NCI-H2196 treated with DMSO at 0.1 percent for 48 hours (cell line): Measurements from ENCODE around the gene LACTB.

Experiments used
- DNase-seq: peaks from one replicate; lab custom pipeline; 2025; ENCODE audit not compliant: unreplicated experiment; lab: John Stamatoyannopoulos, UW

The LACTB gene

GRCh38 chr15:63121382-63122001, at the start of gene LACTB:
TSS of gene LACTB (plus strand) at chr15:63121861. CDS start at chr15:63121872, 11 bp downstream.
- peak; percentile 69 for DNase-seq

- no peak for DNase-seq
Observed at GRCh38 chr15:63072023-63072650, 49.5 kb upstream of the LACTB start.

GRCh38 chr15:63072809-63073277, 48.8 kb upstream of the LACTB start:
- no peak for DNase-seq

- DNase-seq: no peak
Observed at GRCh38 chr15:63073497-63074172, 48.0 kb upstream of the LACTB start.

- no peak for DNase-seq
Observed at GRCh38 chr15:63075015-63075983, 46.4 kb upstream of the LACTB start.

- no peak for DNase-seq
Observed at GRCh38 chr15:63075984-63076713, 45.5 kb upstream of the LACTB start.

GRCh38 chr15:63076714-63077046, 45.0 kb upstream of the LACTB start:
- no peak for DNase-seq

- DNase-seq: no peak
Observed at GRCh38 chr15:63077952-63078351, 43.7 kb upstream of the LACTB start.

GRCh38 chr15:63079947-63080626, 41.6 kb upstream of the LACTB start:
- DNase-seq: no peak

- no peak for DNase-seq
Observed at GRCh38 chr15:63080634-63081250, 40.9 kb upstream of the LACTB start.

- no peak for DNase-seq
Observed at GRCh38 chr15:63082366-63082765, 39.3 kb upstream of the LACTB start.

GRCh38 chr15:63083044-63083443, 38.6 kb upstream of the LACTB start:
- DNase-seq: no peak

- no peak for DNase-seq
Observed at GRCh38 chr15:63083541-63083940, 38.1 kb upstream of the LACTB start.

GRCh38 chr15:63084806-63085205, 36.9 kb upstream of the LACTB start:
- DNase-seq: no peak

- DNase-seq: no peak
Observed at GRCh38 chr15:63085289-63085688, 36.4 kb upstream of the LACTB start.

- DNase-seq: no peak
Observed at GRCh38 chr15:63086271-63086670, 35.4 kb upstream of the LACTB start.

GRCh38 chr15:63086947-63087346, 34.7 kb upstream of the LACTB start:
- no peak for DNase-seq

GRCh38 chr15:63088533-63089245, 33.0 kb upstream of the LACTB start:
- DNase-seq: no peak
